CD4-positive, alpha-beta T cell treated with Interleukin-4 for 1 hour (primary cell): ENCODE data around the gene HCN3.
"Not testable (repeated sequence)": the region's sequence is repeated elsewhere in the genome, so short reads cannot be mapped to it uniquely, and the experiment has no call there.

Source experiments
- DNase-seq, 2 donors: peaks; one replicate each; pipeline ENCODE4 v3.0.0-alpha.2; 2020 to 2022

The HCN3 gene

GRCh38 chr1:155285631-155286044 is 8.4 kb downstream of the HCN3 start:
- DNase-seq, result no peak

- DNase-seq, result no peak
Measured at GRCh38 chr1:155286544-155286943, 9.3 kb downstream of the HCN3 start.

GRCh38 chr1:155287987-155288543 is 10.8 kb downstream of the HCN3 start:
- no peak for DNase-seq

GRCh38 chr1:155291006-155291405 is 13.7 kb downstream of the HCN3 start:
- not testable (repeated sequence) for DNase-seq

GRCh38 chr1:155293086-155293749 is 16.0 kb downstream of the HCN3 start:
- DNase-seq, result no peak

GRCh38 chr1:155294520-155295182 is 17.4 kb downstream of the HCN3 start:
- DNase-seq, result no peak

GRCh38 chr1:155295183-155295941 is 18.1 kb downstream of the HCN3 start:
- DNase-seq, result no peak

- DNase-seq, result no peak
Measured at GRCh38 chr1:155295942-155296267, 18.6 kb downstream of the HCN3 start.

- DNase-seq, result no peak
Measured at GRCh38 chr1:155296661-155297060, 19.4 kb downstream of the HCN3 start.

- no peak for DNase-seq
Measured at GRCh38 chr1:155297384-155297783, 20.1 kb downstream of the HCN3 start.

- no peak for DNase-seq
Measured at GRCh38 chr1:155300024-155300423, 22.8 kb downstream of the HCN3 start.

- DNase-seq, result no peak
Measured at GRCh38 chr1:155300553-155301329, 23.5 kb downstream of the HCN3 start.

GRCh38 chr1:155301342-155301841 is 24.1 kb downstream of the HCN3 start, which contains the start of gene PKLR:
Gene PKLR (minus strand): TSS chr1:155301438. CDS start chr1:155301395, 43 bp downstream.
- DNase-seq, result no peak

- no peak for DNase-seq
Measured at GRCh38 chr1:155304558-155305063, 27.3 kb downstream of the HCN3 start.

- DNase-seq, result no peak
Measured at GRCh38 chr1:155305881-155306391, 28.7 kb downstream of the HCN3 start.

- DNase-seq, result peak; percentile 30 to 32
Measured at GRCh38 chr1:155307247-155307740, 30.0 kb downstream of the HCN3 start.

GRCh38 chr1:155308493-155309422 is 31.5 kb downstream of the HCN3 start, which contains the start of gene FDPS:
Gene FDPS (plus strand): TSS chr1:155308866. CDS start chr1:155309790, 924 bp downstream.
- peak; percentile 99 for DNase-seq

- DNase-seq, result no peak
Measured at GRCh38 chr1:155309423-155310021, 32.3 kb downstream of the HCN3 start.

- DNase-seq, result no peak
Measured at GRCh38 chr1:155313261-155313660, 36.0 kb downstream of the HCN3 start.

GRCh38 chr1:155316922-155317321 is 39.7 kb downstream of the HCN3 start:
- no peak for DNase-seq
